Activated CD8-positive, alpha-beta memory T cell treated with anti-CD3 and anti-CD28 coated beads for 24 hours (primary cell): ENCODE results near the gene KATNAL2.

Experiments used
- DNase-seq: peaks from one replicate; pipeline ENCODE4 v3.0.0-alpha.2; 2020

Gene KATNAL2, protein sequence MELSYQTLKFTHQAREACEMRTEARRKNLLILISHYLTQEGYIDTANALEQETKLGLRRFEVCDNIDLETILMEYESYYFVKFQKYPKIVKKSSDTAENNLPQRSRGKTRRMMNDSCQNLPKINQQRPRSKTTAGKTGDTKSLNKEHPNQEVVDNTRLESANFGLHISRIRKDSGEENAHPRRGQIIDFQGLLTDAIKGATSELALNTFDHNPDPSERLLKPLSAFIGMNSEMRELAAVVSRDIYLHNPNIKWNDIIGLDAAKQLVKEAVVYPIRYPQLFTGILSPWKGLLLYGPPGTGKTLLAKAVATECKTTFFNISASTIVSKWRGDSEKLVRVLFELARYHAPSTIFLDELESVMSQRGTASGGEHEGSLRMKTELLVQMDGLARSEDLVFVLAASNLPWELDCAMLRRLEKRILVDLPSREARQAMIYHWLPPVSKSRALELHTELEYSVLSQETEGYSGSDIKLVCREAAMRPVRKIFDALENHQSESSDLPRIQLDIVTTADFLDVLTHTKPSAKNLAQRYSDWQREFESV

DNA sequence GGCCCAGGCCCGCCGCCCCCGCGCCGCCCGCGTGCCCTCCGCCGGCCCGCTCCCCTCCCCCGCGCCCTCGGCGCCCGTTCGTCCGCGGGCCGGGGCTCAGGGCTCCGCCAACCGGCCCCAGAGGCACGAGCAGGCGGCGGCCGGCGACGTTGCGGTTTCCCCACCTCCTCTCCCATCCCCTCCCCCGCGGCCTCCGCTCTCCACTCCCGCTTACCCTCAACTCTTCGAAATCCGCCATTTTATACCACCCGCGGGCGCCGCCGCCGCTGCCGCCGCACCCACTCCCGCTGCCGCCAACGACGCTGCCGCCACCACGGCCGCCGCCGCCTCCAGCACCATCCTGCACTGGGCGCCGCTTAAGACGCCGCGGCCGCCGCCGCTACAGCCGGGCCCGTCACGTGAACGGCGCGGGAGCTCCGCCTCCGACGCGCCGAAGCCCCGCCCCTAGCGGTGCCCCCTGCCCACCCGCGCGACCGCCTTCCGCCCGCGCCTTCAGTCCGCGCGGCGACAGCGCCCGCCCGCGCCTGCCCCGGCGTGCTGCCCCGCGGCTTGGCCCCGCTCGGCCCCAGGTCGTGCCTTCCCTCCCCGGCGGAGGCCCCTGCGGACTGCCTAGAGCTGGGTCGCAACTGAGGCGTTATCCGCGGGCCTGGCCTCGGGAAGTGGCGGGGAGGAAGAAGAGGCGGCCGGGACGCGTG is at the start of gene KATNAL2, which contains the start of gene PIAS2:
Gene KATNAL2 (plus strand): TSS at position 495 of the 695 bp plus-strand sequence. CDS start 29,271 bp downstream, outside the sequence.
Gene PIAS2 (minus strand): TSS at position 400 of the 695 bp plus-strand sequence. CDS start 162 bp downstream, at position 238.
- DNase-seq = peak; percentile 88

DNA sequence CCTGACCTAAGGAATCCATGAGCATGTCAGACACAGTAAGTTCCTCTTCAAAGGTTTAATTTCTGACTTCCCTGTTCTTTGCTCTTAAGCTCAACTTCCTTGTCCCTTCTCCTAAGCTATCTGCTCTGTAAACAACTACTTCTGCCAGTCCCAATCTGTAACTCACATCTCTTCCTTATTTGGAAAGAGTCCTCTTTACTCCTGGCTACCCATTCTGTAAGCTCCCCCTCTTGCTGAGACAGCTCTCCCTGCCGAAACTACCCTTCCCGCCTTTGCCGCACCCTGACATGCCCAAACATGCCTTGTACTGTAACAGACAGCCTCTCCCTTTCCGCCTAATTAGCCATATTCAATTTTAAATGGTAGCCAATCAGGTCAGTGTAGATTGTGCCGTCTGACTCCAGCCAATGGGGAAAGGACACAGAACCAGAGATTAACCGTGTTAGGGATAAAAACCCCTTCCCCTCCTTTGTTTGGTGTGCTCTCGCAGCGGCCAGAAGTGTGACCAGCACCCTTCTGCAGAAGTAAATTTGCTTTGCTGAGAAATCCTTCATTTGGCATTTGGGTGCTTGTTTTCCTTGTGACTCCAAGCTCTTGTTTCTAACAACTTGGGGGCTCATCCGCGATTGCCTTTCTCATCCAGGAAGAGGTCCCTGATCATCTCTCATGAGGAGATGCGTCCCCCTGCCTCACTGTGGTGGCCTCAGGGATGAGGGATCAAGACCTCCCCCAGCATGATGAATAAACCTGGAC is 49.1 kb upstream of the KATNAL2 start:
- no peak for DNase-seq

DNA sequence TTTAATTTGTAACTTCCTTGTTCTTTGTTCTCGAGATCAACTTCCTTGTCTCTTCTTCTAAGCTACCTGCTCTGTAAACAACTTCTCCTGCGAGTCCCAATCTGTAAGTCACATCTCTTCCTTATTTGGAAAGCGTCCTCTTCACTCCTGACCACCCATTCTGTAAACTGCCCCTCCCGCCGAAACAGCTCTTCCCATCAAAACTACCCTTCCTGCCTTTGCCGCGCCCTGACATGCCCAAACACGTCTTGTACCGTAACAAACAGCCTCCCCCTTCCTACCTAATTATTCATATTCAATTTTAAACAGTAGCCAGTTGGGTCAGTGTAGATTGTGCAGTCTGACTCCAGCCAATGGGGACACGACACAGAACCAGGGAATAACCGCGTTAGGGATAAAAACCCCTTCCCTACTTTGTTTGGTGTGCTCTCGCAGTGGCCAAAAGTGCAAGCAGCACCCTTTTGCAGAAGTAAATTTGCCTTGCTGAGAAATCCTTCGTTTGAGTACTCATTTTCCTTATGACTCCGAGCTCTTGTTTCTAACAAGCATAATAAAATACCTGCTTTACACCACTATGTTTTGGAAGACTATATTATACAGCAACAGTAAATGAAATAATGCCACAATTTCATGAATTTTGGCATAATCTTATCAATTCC is 39.9 kb upstream of the KATNAL2 start:
- no peak for DNase-seq

DNA sequence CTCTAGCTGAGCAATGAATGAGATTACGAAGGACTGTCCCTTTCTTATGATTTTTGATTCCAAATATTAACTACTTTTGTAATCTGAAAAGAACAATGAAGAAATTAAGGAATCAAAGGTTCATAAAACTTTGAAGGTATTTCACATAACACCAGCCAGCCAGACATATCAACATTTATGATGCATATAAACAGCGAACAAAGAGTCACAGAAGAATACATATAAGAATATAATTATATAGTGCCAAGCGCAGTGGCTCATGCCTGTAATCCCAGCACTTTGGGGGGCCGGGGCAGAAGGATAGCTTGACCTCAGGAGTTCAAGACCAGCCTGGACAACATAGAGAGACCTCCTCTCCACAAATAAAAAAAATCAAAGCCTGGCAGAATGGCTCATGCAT is 34.2 kb upstream of the KATNAL2 start:
- no peak for DNase-seq

DNA sequence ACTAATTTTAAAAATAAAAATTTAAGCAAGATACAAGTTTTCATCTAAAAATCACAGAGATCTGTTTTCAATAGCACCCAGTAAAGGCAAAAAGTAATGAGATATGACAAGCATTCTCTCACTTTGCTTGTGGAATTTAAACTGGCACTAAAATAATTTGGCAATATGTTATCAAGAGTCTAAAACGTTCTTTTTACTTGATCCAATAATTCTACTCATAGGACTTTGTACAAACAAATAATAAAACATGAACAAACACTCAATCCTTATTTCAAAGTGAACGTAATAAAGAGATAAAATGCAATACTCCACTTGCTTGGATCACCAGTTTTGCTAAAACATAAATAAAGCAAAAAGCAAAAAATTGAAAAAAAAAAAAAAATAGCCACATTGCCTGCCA is 30.5 kb upstream of the KATNAL2 start:
- DNase-seq = no peak

DNA sequence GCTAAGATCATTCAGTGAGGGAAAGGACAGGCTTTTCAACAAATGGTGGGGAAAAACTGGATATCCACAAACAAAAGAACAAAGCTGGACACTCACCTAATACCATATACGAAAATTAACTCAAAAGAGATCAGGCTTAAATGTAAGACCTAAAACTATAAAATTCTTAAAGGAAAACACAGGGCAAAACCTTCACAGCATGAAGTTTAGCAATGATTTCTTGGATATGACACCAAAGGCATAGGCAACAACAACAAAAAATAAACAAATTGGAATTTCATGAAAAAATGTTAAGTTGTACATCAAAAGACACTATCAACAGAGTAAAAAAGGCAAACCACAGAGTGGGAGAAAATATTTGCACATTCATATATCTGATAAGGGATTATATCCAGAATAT is 28.4 kb upstream of the KATNAL2 start:
- no peak for DNase-seq

DNA sequence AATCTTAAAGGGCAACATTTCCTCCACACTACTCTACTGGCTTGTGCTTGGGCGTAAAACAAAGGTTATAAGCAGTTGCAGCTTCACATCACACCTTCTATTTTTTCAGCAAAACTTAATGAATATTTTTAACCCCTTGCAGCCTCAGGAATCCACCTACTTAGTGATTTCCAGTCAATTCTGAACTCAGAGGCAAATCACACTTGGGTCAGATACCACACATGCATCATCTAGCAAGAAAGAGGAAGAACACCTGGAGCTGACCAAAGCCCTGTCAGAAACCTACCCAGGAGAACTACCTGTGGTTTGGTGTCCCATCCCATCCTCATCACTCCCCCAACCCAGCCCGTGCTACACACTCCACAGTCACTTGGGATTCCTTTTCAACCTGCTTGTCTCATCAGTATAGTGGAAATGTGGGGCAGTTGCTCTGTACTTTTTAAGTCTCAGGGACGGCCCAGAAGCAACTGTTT is 25.6 kb upstream of the KATNAL2 start:
- DNase-seq = no peak

DNA sequence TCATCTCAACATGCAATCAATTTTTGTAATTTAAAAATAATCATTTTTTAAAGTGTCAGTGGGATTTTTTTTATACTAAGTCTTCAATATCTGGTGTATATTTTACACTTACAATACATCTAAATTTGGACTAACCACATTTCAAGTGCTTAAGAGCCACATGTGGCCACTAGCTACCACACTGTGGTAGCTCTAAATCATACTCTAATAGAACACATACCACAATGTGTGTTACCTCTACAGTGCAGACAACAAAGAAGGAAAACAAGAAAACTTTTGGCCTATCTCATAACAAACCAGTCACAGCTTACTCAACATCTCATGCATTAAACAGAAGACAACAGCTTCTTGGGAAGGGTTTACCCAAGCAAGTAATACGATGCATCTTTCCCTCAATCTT is 24.6 kb upstream of the KATNAL2 start:
- DNase-seq = no peak

DNA sequence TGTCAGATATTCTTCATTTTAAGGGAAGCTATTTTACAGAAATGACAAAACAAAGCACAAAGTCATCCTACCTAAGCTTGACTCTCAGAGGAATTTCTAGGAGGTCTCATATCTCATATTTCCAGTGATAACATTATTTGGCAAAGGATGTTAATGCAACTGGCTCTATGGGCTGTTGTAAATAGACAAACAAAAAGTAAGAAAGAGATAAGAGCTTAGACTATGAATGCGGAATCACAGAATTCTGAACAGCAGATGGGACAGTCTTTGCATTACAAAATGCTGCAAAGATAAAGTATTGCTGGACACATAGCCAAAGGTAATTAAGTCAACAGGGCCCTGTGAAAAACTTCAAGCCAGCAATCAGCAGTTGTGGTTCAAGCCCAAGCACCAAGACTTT is 24.0 kb upstream of the KATNAL2 start:
- DNase-seq = no peak

DNA sequence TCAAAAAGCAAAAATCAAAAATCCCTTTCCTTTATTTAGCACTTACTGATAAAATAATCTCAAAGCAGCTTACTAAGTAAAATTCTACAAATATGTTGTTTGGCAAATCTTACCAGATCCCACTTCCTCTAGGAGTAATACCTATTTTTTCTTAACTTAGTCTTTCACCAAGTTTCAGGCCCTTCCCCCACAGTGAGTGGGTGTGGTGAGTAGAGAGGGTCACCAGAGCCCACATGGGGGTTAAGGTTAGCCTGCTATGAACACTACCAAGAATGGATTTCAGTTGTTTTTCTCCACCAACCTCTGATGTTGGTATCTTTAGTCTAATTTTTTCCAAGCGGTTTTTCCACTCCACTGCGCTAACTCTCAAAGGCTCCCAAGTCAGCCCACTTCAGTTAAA is 23.3 kb upstream of the KATNAL2 start:
- no peak for DNase-seq

DNA sequence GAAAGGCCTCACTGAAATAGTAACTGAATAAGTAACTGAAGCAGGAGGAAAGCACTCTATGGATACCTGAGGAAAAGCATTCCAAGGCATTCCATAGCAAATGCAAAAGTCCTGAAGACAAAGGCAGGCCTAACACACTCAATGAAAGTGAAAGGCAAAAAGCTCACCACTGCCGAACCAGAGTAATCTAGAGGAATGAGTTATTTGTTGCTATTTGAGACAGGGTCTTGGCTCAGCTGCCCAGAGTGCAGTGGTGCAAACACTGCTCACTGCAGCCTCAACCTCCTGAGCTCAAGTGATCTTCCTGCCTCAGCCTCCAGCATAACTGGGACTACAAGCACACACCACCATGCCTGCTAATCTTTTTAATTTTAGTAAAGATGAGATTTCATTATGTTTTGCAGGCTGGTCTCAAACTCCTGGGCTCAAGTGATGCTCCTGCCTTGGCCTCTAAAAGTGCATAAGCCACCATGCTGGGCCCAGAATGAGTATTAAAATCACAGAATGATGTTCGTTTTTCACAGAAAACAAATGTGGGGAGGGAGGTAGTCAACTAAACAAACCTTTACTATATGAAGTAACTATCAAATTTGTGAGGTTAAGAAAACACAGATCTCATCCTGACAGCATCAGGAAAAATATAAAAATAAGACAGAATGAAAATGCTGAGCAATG is 18.0 kb upstream of the KATNAL2 start:
- no peak for DNase-seq

DNA sequence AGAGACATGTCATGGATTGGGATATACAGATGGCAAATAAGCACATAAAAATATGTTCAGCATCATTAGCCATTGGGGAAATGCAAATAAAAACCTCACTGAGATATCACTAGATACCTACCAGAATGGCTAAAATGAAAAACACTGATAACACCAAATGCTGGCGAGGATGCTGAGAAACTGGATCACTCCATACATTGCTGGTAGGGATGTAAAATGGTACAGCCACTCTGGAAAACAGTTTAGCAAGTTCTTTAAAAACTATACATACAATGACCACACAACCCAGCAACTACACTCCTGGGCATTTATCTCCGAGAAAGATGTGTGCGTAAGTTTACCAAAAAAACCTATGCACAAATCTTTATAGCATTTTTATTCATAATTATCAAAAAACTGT is 14.0 kb upstream of the KATNAL2 start:
- no peak for DNase-seq

DNA sequence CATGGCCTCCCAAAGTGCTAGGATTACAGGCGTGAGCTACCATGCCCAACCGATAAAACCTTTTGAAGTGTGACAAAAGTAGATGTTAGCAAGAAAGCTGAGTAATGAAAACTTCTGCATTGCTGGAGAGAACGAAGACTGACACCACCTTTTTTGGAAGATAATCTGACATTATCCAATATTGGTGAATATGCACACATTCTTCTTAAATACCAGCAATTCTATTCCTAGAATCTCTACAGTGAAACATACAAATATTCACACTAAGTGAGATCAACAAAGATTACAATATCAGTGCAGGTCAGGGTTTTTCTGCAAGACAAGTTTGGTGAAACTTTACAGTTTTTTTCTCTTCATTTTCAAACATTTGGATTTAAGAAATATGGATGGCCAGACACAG is 7.9 kb upstream of the KATNAL2 start:
- DNase-seq = no peak

DNA sequence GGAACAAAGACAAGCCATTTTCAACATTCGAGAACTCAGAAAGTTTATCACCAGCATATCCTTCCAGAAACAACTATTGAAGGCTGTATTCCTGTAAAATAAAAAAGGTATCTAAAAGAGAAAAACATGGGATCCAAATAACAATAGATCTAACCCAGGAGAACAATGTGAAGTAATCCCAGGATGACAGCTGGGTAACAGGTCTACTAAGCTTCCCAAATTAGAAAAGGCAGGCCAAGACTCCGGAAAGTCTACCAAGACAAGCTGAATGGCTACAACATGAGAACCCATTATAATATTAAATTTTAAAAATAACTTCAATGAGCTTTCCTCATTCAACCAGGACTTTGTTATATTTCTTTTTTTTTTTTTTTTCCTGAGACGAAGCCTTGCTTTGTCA is 6.5 kb upstream of the KATNAL2 start:
- DNase-seq = no peak

DNA sequence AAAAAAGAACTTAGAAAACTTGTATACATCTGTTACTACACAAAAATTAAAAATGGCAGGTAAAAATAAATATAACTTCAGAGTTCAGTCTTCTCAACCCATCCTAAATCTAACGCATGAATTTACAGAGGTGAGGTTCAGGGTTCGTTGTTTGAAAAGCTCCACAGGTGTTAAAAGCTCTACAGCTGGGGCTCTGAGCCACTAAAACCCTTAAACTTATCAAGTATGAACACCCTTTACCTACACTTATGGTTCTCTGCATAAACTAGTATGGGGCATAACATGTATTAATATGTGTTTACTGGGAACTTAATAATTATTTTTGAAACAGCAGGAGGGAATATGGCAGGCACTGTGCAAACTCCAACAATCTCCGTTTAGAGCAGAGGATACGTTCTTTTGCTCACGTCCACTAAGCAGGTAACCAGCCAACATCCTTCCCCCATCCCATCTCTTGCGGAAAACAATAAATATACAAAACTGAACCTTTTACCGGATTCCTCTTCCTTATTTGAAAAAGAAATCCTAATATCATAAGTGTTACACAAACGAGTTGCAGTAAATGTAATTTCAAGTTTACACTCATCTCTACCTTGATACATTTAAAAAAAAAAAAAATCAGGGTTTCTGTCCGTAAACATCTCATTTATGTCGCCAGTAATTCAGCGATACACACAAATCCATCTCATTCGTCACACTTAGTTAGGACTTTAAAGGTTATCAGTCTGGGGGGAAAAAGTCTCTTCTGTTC is 1.4 kb upstream of the KATNAL2 start:
- DNase-seq = no peak

DNA sequence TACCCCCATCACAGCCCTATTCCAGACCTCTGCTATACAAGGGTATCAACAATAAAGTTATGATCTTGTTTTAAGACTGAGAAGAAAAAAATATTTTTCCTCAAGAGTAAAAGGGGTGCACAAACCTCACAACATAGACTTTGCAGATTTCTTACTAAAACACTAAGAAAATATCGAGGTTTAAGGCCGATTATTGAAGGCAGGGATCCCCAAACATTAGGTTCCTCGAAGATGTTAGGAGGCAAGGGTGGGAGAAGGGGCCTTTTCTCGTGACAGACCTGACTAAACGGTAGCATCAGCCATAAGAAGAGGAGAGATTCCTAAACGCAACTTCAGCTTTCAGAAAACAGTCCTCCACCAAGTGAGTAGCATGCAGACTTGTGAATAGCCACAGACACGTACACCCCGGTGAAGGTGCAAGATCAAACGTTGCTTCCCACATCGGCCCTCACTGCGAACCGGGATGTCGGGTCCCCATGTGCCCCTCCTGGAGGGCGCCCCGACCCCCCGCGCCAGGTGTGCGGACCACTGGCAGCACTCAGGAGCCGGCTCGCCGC is 773 bp upstream of the KATNAL2 start:
- DNase-seq = peak; percentile 85

DNA sequence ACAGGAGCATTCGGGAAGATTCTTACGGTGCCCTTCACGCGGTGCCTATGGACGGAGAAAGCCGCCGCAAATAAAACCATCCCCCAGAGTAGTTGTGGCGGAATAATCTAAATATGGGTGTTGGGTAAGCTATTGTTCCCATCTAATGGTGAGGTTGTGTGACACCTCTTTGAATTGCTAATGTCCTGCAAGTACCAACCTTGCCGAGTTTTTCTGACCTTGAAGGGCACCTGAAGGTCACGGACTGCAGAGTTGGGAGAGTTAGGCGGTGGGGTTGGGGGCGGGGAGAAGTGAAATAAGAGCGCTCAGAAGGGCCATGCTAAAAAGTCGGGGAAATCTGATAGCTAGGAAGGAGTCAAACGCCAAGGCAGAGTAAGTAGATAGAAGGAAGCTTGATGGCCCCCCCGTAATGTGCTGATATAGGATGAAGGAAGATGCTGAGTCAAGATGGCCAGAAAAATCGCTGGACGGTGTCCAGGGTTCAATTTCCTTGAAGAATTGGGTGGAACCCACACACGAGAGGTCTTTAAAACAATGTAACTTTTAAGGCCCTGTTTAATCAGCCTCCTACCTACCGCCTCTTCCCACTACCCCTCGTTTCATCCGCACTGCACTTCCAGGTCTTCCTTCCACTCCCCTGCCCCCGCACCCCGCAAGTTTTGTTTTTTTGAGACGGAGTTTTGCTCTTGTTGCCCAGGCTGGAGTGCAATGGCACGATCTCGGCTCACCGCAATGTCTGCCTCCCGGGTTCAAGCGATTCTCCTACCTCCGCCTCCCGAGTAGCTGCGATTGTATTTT is 600 bp downstream of the KATNAL2 start:
- DNase-seq = no peak

DNA sequence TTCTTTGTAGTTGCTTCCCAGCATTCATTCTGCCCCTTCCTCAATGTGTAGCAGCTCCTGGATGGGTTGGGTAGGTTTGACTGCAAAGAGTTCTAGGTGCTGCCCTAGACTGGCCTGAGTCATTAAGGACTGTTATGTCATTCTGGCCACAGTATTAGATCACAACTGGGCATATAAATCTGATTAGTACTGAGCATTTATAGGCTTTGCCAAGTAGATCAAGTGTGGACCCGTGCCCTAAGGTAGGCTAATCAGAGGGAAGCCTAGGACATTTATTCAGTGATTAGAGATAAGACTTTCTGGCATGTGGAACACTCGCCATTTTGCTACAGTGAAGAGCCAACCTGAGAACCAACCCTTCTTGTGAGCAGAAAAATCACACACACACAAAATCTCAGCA is 2.7 kb downstream of the KATNAL2 start:
- no peak for DNase-seq

DNA sequence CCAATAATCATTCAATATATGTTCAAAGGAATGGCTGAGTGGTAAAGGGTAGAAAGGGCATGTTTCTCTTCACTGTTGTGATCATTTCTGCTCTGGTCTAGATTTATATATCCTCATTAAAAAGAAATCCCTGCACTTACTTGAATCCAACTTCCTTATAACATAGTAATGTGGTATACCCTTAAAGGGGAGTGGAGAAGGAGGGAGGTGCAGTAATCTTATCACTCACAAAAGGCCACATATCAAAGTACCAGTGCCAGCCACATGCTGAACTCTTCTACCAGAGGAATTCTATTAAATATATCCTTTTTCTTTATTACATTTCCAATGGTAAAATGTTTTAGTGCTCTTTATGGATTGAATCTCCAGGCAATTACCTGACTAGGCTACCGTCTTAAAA is 3.3 kb downstream of the KATNAL2 start:
- DNase-seq = no peak

DNA sequence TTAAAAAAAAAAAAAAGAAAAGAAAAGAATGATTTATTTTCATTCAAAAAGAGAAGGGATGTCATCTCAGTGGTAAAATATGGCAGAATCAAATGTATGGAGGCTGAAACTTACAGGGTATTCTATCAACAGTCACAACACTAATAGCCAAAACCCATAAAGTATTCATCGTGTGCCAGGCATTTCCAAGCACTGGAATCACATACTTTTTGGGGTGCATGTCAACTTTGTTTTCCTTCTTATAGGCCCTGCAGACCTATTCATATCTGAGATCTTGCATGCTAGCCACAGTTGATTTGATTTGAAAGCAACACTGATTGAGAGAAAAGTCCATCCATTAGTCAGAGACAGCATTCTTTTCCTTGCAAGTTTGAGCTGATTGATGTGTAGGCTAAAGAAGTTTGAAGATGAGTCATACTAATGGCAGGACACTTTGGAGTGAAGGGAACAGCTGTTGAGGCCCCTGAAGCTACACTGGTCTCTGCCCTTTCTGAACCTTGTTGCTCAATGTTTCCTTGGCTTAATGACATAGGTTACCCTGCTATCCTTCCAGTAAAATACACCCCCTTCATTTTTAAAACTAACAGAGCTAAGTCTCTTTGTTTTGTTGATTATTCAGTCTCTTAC is 22.0 kb downstream of the KATNAL2 start:
- DNase-seq = no peak
